ENCODE results near the gene APBB2. TPM values are rescaled to one million over a fixed set of nuclear protein-coding genes. Genes with fewer than 3 reads are reported as not detected.

APBB2 gene
- total RNA-seq, 1 experiment from 2014 or later: 49.0 TPM

DNA sequence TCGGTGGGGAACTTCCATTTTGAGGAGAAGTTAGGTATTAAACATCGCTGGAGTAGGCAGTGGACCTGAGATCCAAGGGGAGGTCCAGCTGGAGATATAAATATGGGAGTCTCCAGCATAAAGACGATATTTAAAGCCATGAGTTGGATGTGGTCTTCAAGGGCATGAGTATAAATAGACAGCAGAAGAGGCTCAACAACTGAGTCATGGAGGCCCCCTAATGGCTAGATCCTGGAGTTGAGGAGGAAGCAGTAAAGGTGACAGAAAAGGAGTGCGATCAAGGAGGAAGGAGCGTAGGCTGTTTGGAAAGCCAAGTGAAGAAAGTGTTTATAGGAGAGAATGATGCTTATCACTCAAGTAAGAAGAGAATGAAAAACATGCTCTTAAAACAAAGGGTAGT lies 18.1 kb upstream of the APBB2 start (continued):
- TF ChIP-seq FOXK1 (CRISPR knock-in tag; IDR thresholded peaks at IDR 0.05): no peak
- no peak for TF ChIP-seq TCF7 (CRISPR knock-in tag; IDR thresholded peaks at IDR 0.05; ENCODE audit: low read depth)

DNA sequence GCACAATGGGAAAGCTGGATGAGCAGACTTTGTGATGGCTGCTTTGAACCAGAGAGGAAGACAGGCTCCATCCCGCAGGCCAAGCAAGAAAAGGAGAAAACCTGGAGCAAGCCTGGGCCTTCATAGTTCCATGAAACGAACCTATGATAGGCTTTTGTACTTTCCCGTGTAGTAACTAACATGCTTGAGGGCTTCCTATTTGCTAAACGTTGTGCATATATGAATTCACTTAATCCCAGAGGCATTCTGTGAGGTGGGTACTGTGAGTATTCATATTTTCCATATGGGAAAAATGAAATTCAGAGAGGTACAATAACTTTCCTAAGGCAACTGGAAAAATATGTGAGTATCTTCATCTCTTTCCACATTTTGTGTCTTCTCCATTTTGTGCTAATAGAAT lies 13.6 kb upstream of the APBB2 start:
- Mint-ChIP-seq H3K4me3 (no peak overlapping the region), H3K4me1 (no peaks in the 10 kb centered on the region), H3K27ac (no peak overlapping the region), H3K9me3 (no peaks in the 10 kb centered on the region), H3K27me3 (ENCODE audit: low read depth) (no peaks in the 10 kb centered on the region; the same call in 1 of the 2 replicates), H3K36me3 (no peaks in the 10 kb centered on the region)
- CTCF ChIA-PET: interaction anchor here (1.1 to 1.2 kb wide), 2 partner anchors 251 to 303 kb away, joined by 3 to 4 read pairs; no protein-coding TSS in a partner anchor
- ATAC-seq: no peak
- no peak for DNase-seq (ENCODE audit: low spot score)
- TF ChIP-seq, protein P1, sequence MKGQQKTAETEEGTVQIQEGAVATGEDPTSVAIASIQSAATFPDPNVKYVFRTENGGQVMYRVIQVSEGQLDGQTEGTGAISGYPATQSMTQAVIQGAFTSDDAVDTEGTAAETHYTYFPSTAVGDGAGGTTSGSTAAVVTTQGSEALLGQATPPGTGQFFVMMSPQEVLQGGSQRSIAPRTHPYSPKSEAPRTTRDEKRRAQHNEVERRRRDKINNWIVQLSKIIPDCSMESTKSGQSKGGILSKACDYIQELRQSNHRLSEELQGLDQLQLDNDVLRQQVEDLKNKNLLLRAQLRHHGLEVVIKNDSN (CRISPR knock-in tag; IDR thresholded peaks at IDR 0.05): no peak
- TF ChIP-seq TEAD1 (CRISPR knock-in tag; IDR thresholded peaks at IDR 0.05): no peak
- TF ChIP-seq ZNF219 (CRISPR knock-in tag; IDR thresholded peaks at IDR 0.05; ENCODE audit: borderline replicate concordance): no peak
- no peak for TF ChIP-seq TCF7 (CRISPR knock-in tag; IDR thresholded peaks at IDR 0.05; ENCODE audit: low read depth)
- no peak for TF ChIP-seq RORB (CRISPR knock-in tag; IDR thresholded peaks at IDR 0.05)
- TF ChIP-seq, protein P2, sequence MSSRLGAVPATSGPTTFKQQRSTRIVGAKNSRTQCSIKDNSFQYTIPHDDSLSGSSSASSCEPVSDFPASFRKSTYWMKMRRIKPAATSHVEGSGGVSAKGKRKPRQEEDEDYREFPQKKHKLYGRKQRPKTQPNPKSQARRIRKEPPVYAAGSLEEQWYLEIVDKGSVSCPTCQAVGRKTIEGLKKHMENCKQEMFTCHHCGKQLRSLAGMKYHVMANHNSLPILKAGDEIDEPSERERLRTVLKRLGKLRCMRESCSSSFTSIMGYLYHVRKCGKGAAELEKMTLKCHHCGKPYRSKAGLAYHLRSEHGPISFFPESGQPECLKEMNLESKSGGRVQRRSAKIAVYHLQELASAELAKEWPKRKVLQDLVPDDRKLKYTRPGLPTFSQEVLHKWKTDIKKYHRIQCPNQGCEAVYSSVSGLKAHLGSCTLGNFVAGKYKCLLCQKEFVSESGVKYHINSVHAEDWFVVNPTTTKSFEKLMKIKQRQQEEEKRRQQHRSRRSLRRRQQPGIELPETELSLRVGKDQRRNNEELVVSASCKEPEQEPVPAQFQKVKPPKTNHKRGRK (CRISPR knock-in tag; IDR thresholded peaks at IDR 0.05; ENCODE audit: borderline replicate concordance): no peak
- no peak for TF ChIP-seq HMGA2 (CRISPR knock-in tag; IDR thresholded peaks at IDR 0.05)
- no peak for TF ChIP-seq JUN (CRISPR knock-in tag; IDR thresholded peaks at IDR 0.05)
- TF ChIP-seq MXD4 (CRISPR knock-in tag; IDR thresholded peaks at IDR 0.05; ENCODE audit: borderline replicate concordance): no peak
- TF ChIP-seq SMAD4 (CRISPR knock-in tag; IDR thresholded peaks at IDR 0.05): no peak
- TF ChIP-seq, protein P3, sequence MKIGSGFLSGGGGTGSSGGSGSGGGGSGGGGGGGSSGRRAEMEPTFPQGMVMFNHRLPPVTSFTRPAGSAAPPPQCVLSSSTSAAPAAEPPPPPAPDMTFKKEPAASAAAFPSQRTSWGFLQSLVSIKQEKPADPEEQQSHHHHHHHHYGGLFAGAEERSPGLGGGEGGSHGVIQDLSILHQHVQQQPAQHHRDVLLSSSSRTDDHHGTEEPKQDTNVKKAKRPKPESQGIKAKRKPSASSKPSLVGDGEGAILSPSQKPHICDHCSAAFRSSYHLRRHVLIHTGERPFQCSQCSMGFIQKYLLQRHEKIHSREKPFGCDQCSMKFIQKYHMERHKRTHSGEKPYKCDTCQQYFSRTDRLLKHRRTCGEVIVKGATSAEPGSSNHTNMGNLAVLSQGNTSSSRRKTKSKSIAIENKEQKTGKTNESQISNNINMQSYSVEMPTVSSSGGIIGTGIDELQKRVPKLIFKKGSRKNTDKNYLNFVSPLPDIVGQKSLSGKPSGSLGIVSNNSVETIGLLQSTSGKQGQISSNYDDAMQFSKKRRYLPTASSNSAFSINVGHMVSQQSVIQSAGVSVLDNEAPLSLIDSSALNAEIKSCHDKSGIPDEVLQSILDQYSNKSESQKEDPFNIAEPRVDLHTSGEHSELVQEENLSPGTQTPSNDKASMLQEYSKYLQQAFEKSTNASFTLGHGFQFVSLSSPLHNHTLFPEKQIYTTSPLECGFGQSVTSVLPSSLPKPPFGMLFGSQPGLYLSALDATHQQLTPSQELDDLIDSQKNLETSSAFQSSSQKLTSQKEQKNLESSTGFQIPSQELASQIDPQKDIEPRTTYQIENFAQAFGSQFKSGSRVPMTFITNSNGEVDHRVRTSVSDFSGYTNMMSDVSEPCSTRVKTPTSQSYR (CRISPR knock-in tag; IDR thresholded peaks at IDR 0.05): no peak
- no peak for TF ChIP-seq FOXJ3 (CRISPR knock-in tag; IDR thresholded peaks at IDR 0.05; ENCODE audit: borderline replicate concordance)
- TF ChIP-seq, protein P4, sequence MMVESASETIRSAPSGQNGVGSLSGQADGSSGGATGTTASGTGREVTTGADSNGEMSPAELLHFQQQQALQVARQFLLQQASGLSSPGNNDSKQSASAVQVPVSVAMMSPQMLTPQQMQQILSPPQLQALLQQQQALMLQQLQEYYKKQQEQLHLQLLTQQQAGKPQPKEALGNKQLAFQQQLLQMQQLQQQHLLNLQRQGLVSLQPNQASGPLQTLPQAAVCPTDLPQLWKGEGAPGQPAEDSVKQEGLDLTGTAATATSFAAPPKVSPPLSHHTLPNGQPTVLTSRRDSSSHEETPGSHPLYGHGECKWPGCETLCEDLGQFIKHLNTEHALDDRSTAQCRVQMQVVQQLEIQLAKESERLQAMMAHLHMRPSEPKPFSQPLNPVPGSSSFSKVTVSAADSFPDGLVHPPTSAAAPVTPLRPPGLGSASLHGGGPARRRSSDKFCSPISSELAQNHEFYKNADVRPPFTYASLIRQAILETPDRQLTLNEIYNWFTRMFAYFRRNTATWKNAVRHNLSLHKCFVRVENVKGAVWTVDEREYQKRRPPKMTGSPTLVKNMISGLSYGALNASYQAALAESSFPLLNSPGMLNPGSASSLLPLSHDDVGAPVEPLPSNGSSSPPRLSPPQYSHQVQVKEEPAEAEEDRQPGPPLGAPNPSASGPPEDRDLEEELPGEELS (CRISPR knock-in tag; IDR thresholded peaks at IDR 0.05): no peak
- POLR2A ChIA-PET: interaction anchor here (2.0 kb wide), 1 partner anchor 29 kb away, joined by 6 read pairs; the partner anchor contains the start of gene UCHL1

DNA sequence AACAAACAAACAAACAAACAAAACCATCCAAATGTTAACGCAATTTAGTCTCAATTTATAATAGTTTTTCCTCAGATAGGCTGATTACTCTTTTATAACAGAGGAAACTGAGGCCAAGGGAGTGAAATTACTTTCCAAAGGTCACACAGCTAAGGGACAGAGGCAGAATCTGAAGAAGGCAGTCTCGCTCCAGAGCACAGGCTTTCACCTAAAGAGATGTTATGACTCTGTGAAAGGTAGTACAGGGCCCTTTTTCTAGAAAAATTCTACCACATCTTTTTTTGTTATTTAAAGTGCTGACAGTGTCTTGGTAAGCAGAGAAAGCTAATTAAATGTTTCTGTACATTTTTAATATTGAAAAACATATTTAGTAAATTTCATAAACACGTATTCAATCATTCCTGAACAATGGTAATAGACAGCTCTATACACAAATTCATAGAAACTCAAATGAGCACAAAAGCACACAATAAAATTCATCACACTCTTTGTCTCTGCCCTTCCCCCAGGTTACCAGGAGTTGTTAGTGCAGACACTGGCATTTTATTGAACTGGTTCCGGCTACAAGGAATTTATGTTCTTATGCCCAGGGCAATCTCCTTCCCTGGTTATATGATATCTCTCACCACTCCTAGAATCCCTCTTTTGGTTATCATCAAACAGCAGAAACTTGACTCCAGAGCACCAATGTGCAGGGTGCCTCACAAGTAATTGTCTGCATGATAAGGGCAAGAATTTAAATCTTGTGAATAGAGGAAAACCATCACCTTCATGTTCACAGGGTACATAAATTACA lies 7.7 kb upstream of the APBB2 start:
- no peaks in the 10 kb centered on the region for H3K9me3 Mint-ChIP-seq
- no peak overlapping the region for H3K4me3 Mint-ChIP-seq
- ChIA-PET CTCF (interaction anchor here (0.7 to 1.2 kb wide), 4 partner anchors 10 to 314 kb away, joined by 3 to 5 read pairs (median 4); no protein-coding TSS in a partner anchor), POLR2A (interaction anchor here (0.6 kb wide), 1 partner anchor 68 kb away, joined by 3 read pairs; no protein-coding TSS in a partner anchor)
- peaks cover 17% of the 10 kb centered on the region for H3K4me1 Mint-ChIP-seq
- H3K36me3 Mint-ChIP-seq: no peaks in the 10 kb centered on the region
- ATAC-seq (no peak), DNase-seq (ENCODE audit: low spot score) (no peak)
- no peak overlapping the region for H3K27ac Mint-ChIP-seq
- no peaks in the 10 kb centered on the region for H3K27me3 Mint-ChIP-seq (ENCODE audit: low read depth)
- TF ChIP-seq, protein P5, sequence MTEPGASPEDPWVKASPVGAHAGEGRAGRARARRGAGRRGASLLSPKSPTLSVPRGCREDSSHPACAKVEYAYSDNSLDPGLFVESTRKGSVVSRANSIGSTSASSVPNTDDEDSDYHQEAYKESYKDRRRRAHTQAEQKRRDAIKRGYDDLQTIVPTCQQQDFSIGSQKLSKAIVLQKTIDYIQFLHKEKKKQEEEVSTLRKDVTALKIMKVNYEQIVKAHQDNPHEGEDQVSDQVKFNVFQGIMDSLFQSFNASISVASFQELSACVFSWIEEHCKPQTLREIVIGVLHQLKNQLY (CRISPR knock-in tag; IDR thresholded peaks at IDR 0.05): no peak
- TF ChIP-seq IRF2 (CRISPR knock-in tag; IDR thresholded peaks at IDR 0.05; ENCODE audit: borderline replicate concordance, low read depth) (no peak), ZNF219 (CRISPR knock-in tag; IDR thresholded peaks at IDR 0.05; ENCODE audit: borderline replicate concordance) (no peak), TEAD1 (CRISPR knock-in tag; IDR thresholded peaks at IDR 0.05) (no peak), JUN (CRISPR knock-in tag; IDR thresholded peaks at IDR 0.05) (no peak)
- TF ChIP-seq, protein P4 (CRISPR knock-in tag; IDR thresholded peaks at IDR 0.05): no peak
- TF ChIP-seq, protein P3 (CRISPR knock-in tag; IDR thresholded peaks at IDR 0.05): no peak
